Breast epithelium (tissue), 3 donors: ENCODE data around the gene EWSR1.

Experiments
- POLR2A ChIP-seq: fragments of 450-650 bp; IDR thresholded peaks from one replicate; pipeline ENCODE4 v1.6.1; 2016; ENCODE audit warnings: antibody characterized with exemption, mild to moderate bottlenecking, moderate library complexity
- POLR2AphosphoS5 ChIP-seq, 3 donors: sonication (generic); formaldehyde crosslinking; IDR thresholded peaks; one replicate each; pipeline ENCODE4 v1.6.1; 2017; ENCODE audit warnings: antibody characterized with exemption in 3 of 3
- TF ChIP-seq, protein P1 (sequence below), 3 donors: fragments of 450-650 bp; IDR thresholded peaks; one replicate each; pipeline ENCODE4 v1.5.1; 2016 to 2017; ENCODE audit warnings: antibody characterized with exemption in 3 of 3, mild to moderate bottlenecking in 3 of 3, moderate library complexity in 3 of 3

DNA sequence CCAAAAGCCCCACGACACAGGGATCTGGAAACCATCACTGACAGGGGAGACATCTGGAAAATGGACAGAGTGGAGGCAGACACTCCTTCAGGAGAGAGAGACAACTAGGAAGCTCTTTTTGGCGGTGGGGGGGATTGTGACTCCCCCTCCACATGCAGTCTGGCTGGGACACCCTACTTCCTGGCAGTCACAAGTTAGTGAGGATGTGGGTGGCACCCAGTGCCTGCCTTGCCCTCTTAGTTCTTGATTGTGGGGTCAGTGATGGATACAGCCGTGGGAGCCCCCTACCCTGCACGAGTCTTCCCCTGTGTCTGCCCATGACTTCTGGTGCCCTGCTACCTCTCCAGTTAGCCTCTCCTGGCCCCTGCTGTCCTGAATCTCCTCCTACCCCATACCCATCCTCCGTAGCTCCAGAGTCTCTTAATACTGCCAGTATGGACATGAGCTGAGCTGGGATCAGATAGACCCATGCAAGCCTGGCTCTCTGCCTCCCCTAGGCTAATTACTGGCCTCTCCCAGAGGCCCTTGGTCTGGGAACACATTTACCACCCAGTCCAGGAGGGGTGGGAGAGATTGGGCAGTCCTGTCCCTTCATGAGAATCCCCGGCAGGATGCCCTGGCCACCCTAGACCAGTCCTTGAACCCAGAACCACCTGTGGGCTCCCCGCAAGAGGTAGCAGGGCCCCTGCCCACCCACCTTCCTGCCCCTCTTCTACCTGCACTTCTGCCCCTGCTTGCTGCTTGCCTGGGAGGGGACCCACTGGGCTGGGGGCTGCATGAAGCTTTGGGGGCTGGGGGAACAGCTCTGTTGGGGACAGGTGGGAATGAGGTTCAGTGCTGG, 23.1 kb upstream of the EWSR1 start:
- TF ChIP-seq POLR2A (no peak), POLR2AphosphoS5 (IDR thresholded peaks at IDR 0.05) (no peak)
- TF ChIP-seq, protein P1, sequence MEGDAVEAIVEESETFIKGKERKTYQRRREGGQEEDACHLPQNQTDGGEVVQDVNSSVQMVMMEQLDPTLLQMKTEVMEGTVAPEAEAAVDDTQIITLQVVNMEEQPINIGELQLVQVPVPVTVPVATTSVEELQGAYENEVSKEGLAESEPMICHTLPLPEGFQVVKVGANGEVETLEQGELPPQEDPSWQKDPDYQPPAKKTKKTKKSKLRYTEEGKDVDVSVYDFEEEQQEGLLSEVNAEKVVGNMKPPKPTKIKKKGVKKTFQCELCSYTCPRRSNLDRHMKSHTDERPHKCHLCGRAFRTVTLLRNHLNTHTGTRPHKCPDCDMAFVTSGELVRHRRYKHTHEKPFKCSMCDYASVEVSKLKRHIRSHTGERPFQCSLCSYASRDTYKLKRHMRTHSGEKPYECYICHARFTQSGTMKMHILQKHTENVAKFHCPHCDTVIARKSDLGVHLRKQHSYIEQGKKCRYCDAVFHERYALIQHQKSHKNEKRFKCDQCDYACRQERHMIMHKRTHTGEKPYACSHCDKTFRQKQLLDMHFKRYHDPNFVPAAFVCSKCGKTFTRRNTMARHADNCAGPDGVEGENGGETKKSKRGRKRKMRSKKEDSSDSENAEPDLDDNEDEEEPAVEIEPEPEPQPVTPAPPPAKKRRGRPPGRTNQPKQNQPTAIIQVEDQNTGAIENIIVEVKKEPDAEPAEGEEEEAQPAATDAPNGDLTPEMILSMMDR (IDR thresholded peaks at IDR 0.05), result no peak
